MM.1S (cell line): ENCODE results near the gene RUSF1.

Source experiments
- CTCF ChIP-seq: fragments of 300-600 bp; sonication (generic); IDR thresholded peaks from 2 replicates; pipeline ENCODE4 v1.5.1; 2016; ENCODE audit warnings: antibody characterized with exemption, low read length, mixed read lengths
- EZH2 ChIP-seq: fragments of 300-600 bp; sonication (generic); optimal IDR thresholded peaks from 2 replicates; pipeline ENCODE3; 2017; ENCODE audit warnings: low read depth, mild to moderate bottlenecking, antibody characterized with exemption, low read length, mixed read lengths

GRCh38 chr16:31476303-31477219, 31.6 kb downstream of the RUSF1 start:
- TF ChIP-seq CTCF: no peak
- TF ChIP-seq EZH2: no peak
